GM23338 (cell line): ENCODE data around the gene RAP1A. TPM values are rescaled to one million over a fixed set of nuclear protein-coding genes. Genes with fewer than 3 reads are reported as not detected.
"Not testable (repeated sequence)": the region's sequence is repeated elsewhere in the genome, so short reads cannot be mapped to it uniquely, and the experiment has no call there.

Experiments
- ATAC-seq: fragments of 200-7000 bp; cut with Tn5 transposase; 3 replicates; pipeline ENCODE4 v1.9.1; 2020
- DNase-seq: peaks from one replicate; pipeline ENCODE4 v3.0.0-alpha.2; 2015; ENCODE audit warnings: low spot score
- H2AFZ ChIP-seq: fragments of 200-600 bp; sonication (generic); 2 replicates; pipeline ENCODE4 v1.8.0; 2016; ENCODE audit warnings: antibody characterized with exemption, mild to moderate bottlenecking, moderate library complexity
- H3F3A ChIP-seq: fragments of 200-600 bp; sonication (generic); replicated peaks from 2 replicates; pipeline ENCODE4 v1.8.0; 2017; ENCODE audit warnings: antibody characterized with exemption, mixed run types, low read depth
- H3K27ac ChIP-seq: fragments of 200-600 bp; sonication (generic); 2 replicates; pipeline ENCODE4 v1.6.1; 2016; ENCODE audit warnings: low read depth
- H3K27me3 ChIP-seq: fragments of 200-600 bp; sonication (generic); 2 replicates; pipeline ENCODE4 v1.8.0; 2016; ENCODE audit warnings: mild to moderate bottlenecking, mixed run types, moderate library complexity; ENCODE audit not compliant: insufficient read depth
- H3K36me3 ChIP-seq: fragments of 200-600 bp; sonication (generic); 2 replicates; pipeline ENCODE4 v1.8.0; 2016; ENCODE audit warnings: mild to moderate bottlenecking; ENCODE audit not compliant: insufficient read depth
- H3K4me1 ChIP-seq: fragments of 200-600 bp; sonication (generic); 2 replicates; pipeline ENCODE4 v1.8.0; 2016; ENCODE audit warnings: mild to moderate bottlenecking, moderate library complexity; ENCODE audit not compliant: insufficient read depth
- H3K4me2 ChIP-seq: fragments of 200-600 bp; sonication (generic); 2 replicates; pipeline ENCODE4 v1.7.1; 2017; ENCODE audit warnings: mixed run types
- H3K4me3 ChIP-seq: fragments of 200-600 bp; sonication (generic); 2 replicates; pipeline ENCODE4 v1.6.1; 2016; ENCODE audit warnings: mixed run types
- H3K79me2 ChIP-seq: fragments of 200-600 bp; sonication (generic); replicated peaks from 2 replicates; pipeline ENCODE4 v1.8.0; 2017; ENCODE audit warnings: mild to moderate bottlenecking; ENCODE audit not compliant: insufficient read depth
- H3K9me2 ChIP-seq: fragments of 200-600 bp; sonication (generic); 2 replicates; pipeline ENCODE4 v1.8.0; 2017; ENCODE audit not compliant: insufficient read depth
- H4K20me1 ChIP-seq: fragments of 200-600 bp; sonication (generic); replicated peaks from 2 replicates; pipeline ENCODE4 v1.8.0; 2017; ENCODE audit warnings: mild to moderate bottlenecking; ENCODE audit not compliant: insufficient read depth
- H3K27ac Mint-ChIP-seq: 2 replicates; pipeline ENCODE4 v1.8.0; 2020; ENCODE audit warnings: inconsistent platforms, mild to moderate bottlenecking, moderate library complexity, mixed read lengths
- H3K27me3 Mint-ChIP-seq: 3 replicates; pipeline ENCODE4 v1.8.0; 2022; ENCODE audit warnings: low read depth, mild to moderate bottlenecking, moderate library complexity, mixed read lengths, inconsistent platforms; ENCODE audit not compliant: insufficient read depth, poor library complexity
- H3K36me3 Mint-ChIP-seq: 3 replicates; pipeline ENCODE4 v1.8.0; 2021; ENCODE audit warnings: low read depth, mild to moderate bottlenecking, inconsistent platforms, moderate library complexity, mixed read lengths
- H3K4me1 Mint-ChIP-seq: 3 replicates; pipeline ENCODE4 v1.8.0; 2020; ENCODE audit warnings: mild to moderate bottlenecking, inconsistent platforms, mixed read lengths
- H3K4me3 Mint-ChIP-seq: 3 replicates; pipeline ENCODE4 v1.8.0; 2021; ENCODE audit warnings: moderate library complexity, mild to moderate bottlenecking, inconsistent platforms, mixed read lengths
- H3K9me3 Mint-ChIP-seq: 3 replicates; pipeline ENCODE4 v1.8.0; 2020; ENCODE audit warnings: moderate library complexity, mild to moderate bottlenecking, inconsistent platforms, mixed read lengths
- POLR2AphosphoS5 ChIP-seq: IDR thresholded peaks from 2 replicates; pipeline ENCODE4 v1.6.1; 2016; ENCODE audit warnings: antibody characterized with exemption, low read depth
- REST ChIP-seq: IDR thresholded peaks from one replicate; pipeline ENCODE4 v1.6.1; 2018; ENCODE audit warnings: antibody characterized with exemption; ENCODE audit not compliant: unreplicated experiment
- ZNF114 ChIP-seq: fragments of 250-450 bp; sonication (Bioruptor Pico); IDR thresholded peaks from 2 replicates; pipeline ENCODE4 v1.5.0; 2020; ENCODE audit warnings: mild to moderate bottlenecking, moderate library complexity
- polyA plus RNA-seq: library from polyadenylated mRNA; unstranded; fragments of >200 nt; fragmentation: Nextera tagmentation; extraction: Ambion mirVana; gene quantifications from 2 replicates; pipeline ENCODE4 v1.2.1, GENCODE V29; 2016
- total RNA-seq: library from RNA; depleted of rRNA; stranded (reverse); fragments of >200 nt; shearing (Covaris generic); gene quantifications from 2 replicates; pipeline ENCODE4 v1.2.3, GENCODE V29; 2014

Gene RAP1A
- total and polyA plus RNA-seq, 2 experiments from 2014 or later: 16.2 to 23.0 TPM

GRCh38 chr1:111739194-111739924, 119.8 kb downstream of the RAP1A start, which contains the start of gene INKA2:
Gene INKA2, minus strand, starts transcription at chr1:111739395. Its CDS starts 153 bp downstream, at chr1:111739242.
- Mint-ChIP-seq H3K9me3 (no peaks in the 10 kb centered on the region; the same call in 1 of the 3 replicates), H3K27ac (peak within 1 kb of the TSS; percentile 90), H3K4me3 (no peak within 1 kb of the TSS; the same call in 1 of the 3 replicates), H3K27me3 (peaks cover 22% of the 10 kb centered on the region), H3K4me1 (peaks cover 4% of the 10 kb centered on the region; the same call in 2 of the 3 replicates), H3K36me3 (peaks cover 3% of the 10 kb centered on the region; the same call in 1 of the 3 replicates)
- Histone ChIP-seq H3K36me3 (no peaks in the 10 kb centered on the region), H3K4me1 (peaks cover 40% of the 10 kb centered on the region), H3K9me2 (no peaks in the 10 kb centered on the region), H2AFZ (peak within 1 kb of the TSS; percentile 82), H3K27me3 (peaks cover 18% of the 10 kb centered on the region), H3K79me2 (peaks cover 28% of the 10 kb centered on the region), H3F3A (peaks cover 29% of the 10 kb centered on the region), H3K4me3 (peak within 1 kb of the TSS; percentile 95), H4K20me1 (peaks cover 12% of the 10 kb centered on the region; the same call in 1 of the 2 replicates), H3K27ac (peak within 1 kb of the TSS; percentile 93), H3K4me2 (peak within 1 kb of the TSS; percentile 95)
- ATAC-seq: peak; percentile 74
- DNase-seq: peak; percentile 93
- no peak for TF ChIP-seq REST
- TF ChIP-seq POLR2AphosphoS5: peak; percentile 73

GRCh38 chr1:111739925-111740765, 120.6 kb downstream of the RAP1A start:
- peaks cover 28% of the 10 kb centered on the region for H3F3A ChIP-seq

GRCh38 chr1:111742292-111742691, 122.7 kb downstream of the RAP1A start:
- ATAC-seq, H3K27ac ChIP-seq, H3K4me2 ChIP-seq, H2AFZ ChIP-seq, H3K9me3 Mint-ChIP-seq, DNase-seq, H3K79me2 ChIP-seq, H3K4me3 ChIP-seq, H3K27ac Mint-ChIP-seq, H3K36me3 ChIP-seq, H4K20me1 ChIP-seq, H3K9me2 ChIP-seq, H3K4me1 Mint-ChIP-seq, H3K4me3 Mint-ChIP-seq, H3K36me3 Mint-ChIP-seq: not testable (repeated sequence)
- peaks cover 12% of the 10 kb centered on the region for H3K4me1 ChIP-seq
- H3K27me3 Mint-ChIP-seq: peaks cover 19% of the 10 kb centered on the region
- H3K27me3 ChIP-seq: peaks cover 18% of the 10 kb centered on the region
- peaks cover 17% of the 10 kb centered on the region for H3F3A ChIP-seq

More at GRCh38 chr1:111739925-111740765, 120.6 kb downstream of the RAP1A start:
- ATAC-seq: peak; percentile 71
- peak overlapping the region; percentile 93 for H3K27ac ChIP-seq
- peak overlapping the region; percentile 95 for H3K4me2 ChIP-seq
- TF ChIP-seq POLR2AphosphoS5 (peak; percentile 43; the same call in 1 of the 2 replicates), ZNF114 (CRISPR knock-in tag) (no peak)
- H2AFZ ChIP-seq: peak overlapping the region; percentile 97
- peak; percentile 97 for DNase-seq
- Mint-ChIP-seq H3K4me3 (no peak overlapping the region; the same call in 1 of the 3 replicates), H3K9me3 (no peaks in the 10 kb centered on the region; the same call in 1 of the 3 replicates), H3K27ac (peak overlapping the region; percentile 90), H3K27me3 (peaks cover 22% of the 10 kb centered on the region), H3K36me3 (peaks cover 3% of the 10 kb centered on the region; the same call in 1 of the 3 replicates), H3K4me1 (peaks cover 4% of the 10 kb centered on the region; the same call in 2 of the 3 replicates)
- H3K36me3 ChIP-seq: no peaks in the 10 kb centered on the region
- no peaks in the 10 kb centered on the region for H3K9me2 ChIP-seq
- peaks cover 20% of the 10 kb centered on the region for H3K79me2 ChIP-seq
- peak overlapping the region; percentile 95 for H3K4me3 ChIP-seq
- peaks cover 32% of the 10 kb centered on the region for H3K4me1 ChIP-seq
- peaks cover 18% of the 10 kb centered on the region for H3K27me3 ChIP-seq
- peaks cover 7% of the 10 kb centered on the region; the same call in 1 of the 2 replicates for H4K20me1 ChIP-seq
